ENCODE data around the gene RHOT2. TPM values are rescaled to one million over a fixed set of nuclear protein-coding genes. Genes with fewer than 3 reads are reported as not detected.

The RHOT2 gene
- total and polyA plus RNA-seq, 9 of the 15 experiments (the other 6 are each of a cell fraction or from before 2014, with no cell fraction given) = 5.0 to 373 (median 112) TPM

DNA sequence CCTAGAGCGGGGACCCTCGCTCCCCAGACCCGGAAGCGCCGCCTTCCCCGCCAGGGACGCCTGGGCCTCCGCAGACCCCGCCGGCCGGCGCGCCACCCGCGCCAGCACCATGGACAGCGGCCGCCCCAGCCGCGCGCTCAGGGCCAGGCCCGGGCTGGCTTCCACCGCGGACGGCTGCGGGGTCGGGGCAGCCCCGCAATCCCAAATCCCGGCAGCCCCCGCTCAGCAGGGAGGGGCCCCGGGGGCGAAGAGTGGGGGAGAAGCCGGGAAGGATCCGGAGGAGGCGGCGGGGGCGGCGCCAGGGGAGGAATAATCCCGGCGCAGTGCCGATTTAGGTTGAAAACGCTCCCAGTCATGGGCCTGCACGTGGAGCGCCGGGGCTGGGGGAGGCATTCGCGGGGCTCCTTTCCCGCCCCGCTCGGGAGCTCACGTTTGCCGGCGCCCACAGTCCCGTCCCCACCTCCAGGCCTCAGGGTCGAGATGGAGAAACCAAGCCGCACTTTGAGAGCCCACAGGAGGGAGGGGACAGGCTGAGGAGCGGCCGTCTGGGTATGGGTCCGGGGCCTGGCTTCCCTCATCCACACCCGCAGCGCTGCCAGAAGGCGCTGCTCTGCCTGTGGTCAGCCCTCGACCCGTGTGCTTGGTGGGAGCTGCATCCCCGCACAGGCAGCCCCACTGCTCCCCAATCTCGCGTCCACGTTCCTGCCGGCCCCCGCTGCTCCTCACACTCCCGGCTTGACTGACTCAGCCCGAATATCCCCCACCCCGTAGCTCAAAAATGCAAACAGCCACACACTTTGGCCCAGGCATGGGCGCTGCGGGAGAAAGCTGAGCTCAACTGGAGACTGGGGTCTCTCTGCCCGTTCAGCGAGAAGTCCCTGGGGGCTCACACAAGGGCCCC lies 33.0 kb downstream of the RHOT2 start (continued):
- TF ChIP-seq CHD4 (IDR thresholded peaks at IDR 0.05; ENCODE audit: insufficient read depth, insufficient replicate concordance, low read depth, low read length, poor library complexity, severe bottlenecking) (no peak), JUN (IDR thresholded peaks at IDR 0.05; ENCODE audit: borderline replicate concordance, low read depth, low read length) (no peak), JUN (CRISPR knock-in tag; IDR thresholded peaks at IDR 0.05; ENCODE audit: borderline replicate concordance) (peak; percentile 86; the same call in 1 of the 2 replicates), KDM1A (IDR thresholded peaks at IDR 0.05) (no peak), MXI1 (IDR thresholded peaks at IDR 0.05; ENCODE audit: low read depth, low read length) (no peak), GTF2F1 (IDR thresholded peaks at IDR 0.05; ENCODE audit: low read depth, low read length) (no peak), SAP30 (IDR thresholded peaks at IDR 0.05; ENCODE audit: borderline replicate concordance, insufficient read depth, low read depth, low read length, poor library complexity, severe bottlenecking) (peak; percentile 46), ETS2 (tag; IDR thresholded peaks at IDR 0.05; ENCODE audit: borderline replicate concordance, poor library complexity, severe bottlenecking) (no peak), CREM (IDR thresholded peaks at IDR 0.05; ENCODE audit: low read depth) (no peak; the same call in 1 of the 2 replicates), TRIM24 (IDR thresholded peaks at IDR 0.05) (no peak), GATA2 (CRISPR knock-in tag; IDR thresholded peaks at IDR 0.05) (no peak), ZNF41 (CRISPR knock-in tag; conservative IDR thresholded peaks at IDR 0.05) (no peak), ZFP1 (CRISPR knock-in tag; IDR thresholded peaks at IDR 0.05) (no peak), MTA2 (IDR thresholded peaks at IDR 0.05; ENCODE audit: low read depth) (no peak), KHSRP (IDR thresholded peaks at IDR 0.05) (no peak), BMI1 (IDR thresholded peaks at IDR 0.05; ENCODE audit: low read length) (no peak), SRSF9 (IDR thresholded peaks at IDR 0.05; ENCODE audit: borderline replicate concordance, low read depth, low read length) (no peak), ZNF133 (CRISPR knock-in tag; IDR thresholded peaks at IDR 0.05) (no peak), ERF (CRISPR knock-in tag; IDR thresholded peaks at IDR 0.05) (no peak), PHB (CRISPR knock-in tag; IDR thresholded peaks at IDR 0.05) (no peak), JUND (IDR thresholded peaks at IDR 0.05; ENCODE audit: borderline replicate concordance, low read depth, low read length) (no peak), JUND (tag; IDR thresholded peaks at IDR 0.05; ENCODE audit: borderline replicate concordance, low read depth, low read length) (no peak), ZFP36 (IDR thresholded peaks at IDR 0.05; ENCODE audit: low read depth, low read length, partially characterized antibody) (no peak), DMBX1 (CRISPR knock-in tag; IDR thresholded peaks at IDR 0.05; ENCODE audit: borderline replicate concordance) (no peak), FUS (optimal IDR thresholded peaks at IDR 0.05; ENCODE audit: low read depth, low read length) (peak; percentile 40), ETV1 (tag; conservative IDR thresholded peaks at IDR 0.05; ENCODE audit: low read depth) (no peak)
- TF ChIP-seq, protein P1, sequence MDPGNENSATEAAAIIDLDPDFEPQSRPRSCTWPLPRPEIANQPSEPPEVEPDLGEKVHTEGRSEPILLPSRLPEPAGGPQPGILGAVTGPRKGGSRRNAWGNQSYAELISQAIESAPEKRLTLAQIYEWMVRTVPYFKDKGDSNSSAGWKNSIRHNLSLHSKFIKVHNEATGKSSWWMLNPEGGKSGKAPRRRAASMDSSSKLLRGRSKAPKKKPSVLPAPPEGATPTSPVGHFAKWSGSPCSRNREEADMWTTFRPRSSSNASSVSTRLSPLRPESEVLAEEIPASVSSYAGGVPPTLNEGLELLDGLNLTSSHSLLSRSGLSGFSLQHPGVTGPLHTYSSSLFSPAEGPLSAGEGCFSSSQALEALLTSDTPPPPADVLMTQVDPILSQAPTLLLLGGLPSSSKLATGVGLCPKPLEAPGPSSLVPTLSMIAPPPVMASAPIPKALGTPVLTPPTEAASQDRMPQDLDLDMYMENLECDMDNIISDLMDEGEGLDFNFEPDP (CRISPR knock-in tag; IDR thresholded peaks at IDR 0.05) = no peak
- TF ChIP-seq, protein P2, sequence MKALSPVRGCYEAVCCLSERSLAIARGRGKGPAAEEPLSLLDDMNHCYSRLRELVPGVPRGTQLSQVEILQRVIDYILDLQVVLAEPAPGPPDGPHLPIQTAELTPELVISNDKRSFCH (CRISPR knock-in tag; IDR thresholded peaks at IDR 0.05) = no peak
- TF ChIP-seq, protein P2 (tag; IDR thresholded peaks at IDR 0.05) = no peak

All from K562 (cell line).